Measurements from ENCODE around the gene LRP5.

GRCh38 chr11:68297812-68298658 lies 14.4 kb upstream of the LRP5 start:
- TF ChIP-seq CTCF (IDR thresholded peaks at IDR 0.05; ENCODE audit: low read depth, low read length, poor library complexity, severe bottlenecking) (peak; percentile 93), EZH2phosphoT487 (IDR thresholded peaks at IDR 0.05; ENCODE audit: borderline replicate concordance, low read length) (no peak)
